Measurements from ENCODE around the gene HPCAL1. TPM values are rescaled to one million over a fixed set of nuclear protein-coding genes. Genes with fewer than 3 reads are reported as not detected.

HPCAL1 gene
- total and polyA plus RNA-seq, 2 of the 8 experiments (the other 6 are each of a cell fraction or from before 2014, with no cell fraction given) = 5.8 to 8.6 TPM

DNA sequence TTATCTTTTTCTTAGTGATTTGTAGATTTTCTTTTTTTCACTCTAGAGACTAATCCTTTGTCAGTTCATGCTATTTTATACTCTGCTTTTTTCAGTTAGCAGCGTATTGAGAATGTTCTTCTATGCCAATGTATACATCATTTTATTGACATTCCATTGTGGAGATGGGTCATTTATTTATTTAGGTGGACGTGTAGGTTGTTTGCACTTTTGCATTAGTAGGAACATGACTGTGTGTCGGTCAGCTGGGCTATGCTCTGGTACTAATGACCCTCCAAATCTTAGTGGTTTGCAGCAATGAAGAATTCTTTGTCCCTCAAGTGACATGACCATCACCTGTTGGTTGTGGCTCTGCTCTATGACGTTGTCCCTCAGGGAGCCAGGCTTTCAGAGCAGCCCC, 33.6 kb downstream of the HPCAL1 start:
- no peak overlapping the region for H3K23ac ChIP-seq (ENCODE audit: insufficient read length)
- H2BK5ac ChIP-seq (ENCODE audit: low read depth, low read length) = no peak overlapping the region
- H2BK15ac ChIP-seq (ENCODE audit: low read length) = no peak overlapping the region
- H3K4me3 ChIP-seq (ENCODE audit: extremely low read depth in 1 of 4, insufficient read depth in 2 of 4, low read depth in 3 of 4, low read length in 4 of 4) = no peak overlapping the region
- H3K27ac ChIP-seq (ENCODE audit: low read depth, low read length) = no peak overlapping the region
- H3K79me1 ChIP-seq (ENCODE audit: low read depth, low read length) = no peaks in the 10 kb centered on the region; the same call in 1 of the 2 replicates
- no peak overlapping the region; the same call in 1 of the 2 replicates for H4K8ac ChIP-seq (ENCODE audit: extremely low read depth, insufficient read depth, low read length)
- H3K9me3 ChIP-seq (ENCODE audit: insufficient read depth in 2 of 2, low read depth in 1 of 2, low read length in 1 of 2) = no peaks in the 10 kb centered on the region
- no peaks in the 10 kb centered on the region for H3K23me2 ChIP-seq (ENCODE audit: low read depth, low read length)
- H2BK120ac ChIP-seq (replicated peaks; ENCODE audit: low read depth, low read length) = no peak overlapping the region
- H2BK20ac ChIP-seq (ENCODE audit: low read length) = no peak overlapping the region
- no peak overlapping the region for H3K18ac ChIP-seq (ENCODE audit: extremely low read depth, low read length)
- no peak overlapping the region for H3K56ac ChIP-seq (replicated peaks; ENCODE audit: insufficient read length, low read depth, low read length)
- no peaks in the 10 kb centered on the region for H3K79me2 ChIP-seq (ENCODE audit: control insufficient read depth in 1 of 2, insufficient read depth in 2 of 2, low read length in 2 of 2)
- H3K14ac ChIP-seq (ENCODE audit: insufficient read length) = no peak overlapping the region
- 0 out of 7 replicates have a peak, but pooled peaks cover 0 to 1% (median 0%) of the 10 kb centered on the region in 4 experiments for H3K27me3 ChIP-seq (replicated peaks in 1 of 4; ENCODE audit: control insufficient read depth in 3 of 4, extremely low read depth in 1 of 4, insufficient read depth in 3 of 4, low read length in 3 of 4)
- POLR2A ChIA-PET (ENCODE audit: partially characterized antibody) = interaction anchor here (0.8 kb wide), 1 partner anchor 26 kb away, joined by 3 read pairs; no protein-coding TSS in a partner anchor
- DNase-seq (ENCODE audit: low read depth in 1 of 2, low spot score in 2 of 2) (no peak), FAIRE-seq (no peak)
- H2AK5ac ChIP-seq (ENCODE audit: low read depth, low read length) = no peak overlapping the region
- H3K9ac ChIP-seq (replicated peaks in 1 of 4; ENCODE audit: extremely low read depth in 1 of 4, low read depth in 3 of 4, low read length in 3 of 4) = no peak overlapping the region
- no peak overlapping the region for H2BK12ac ChIP-seq (ENCODE audit: low read depth, low read length)
- 85% methylated on average over 4 of the region's 4 CpGs; no CpG with 5 or more reads in 1 of the 2 experiments for WGBS, 2 experiments (ENCODE audit: extremely low coverage in 1 of 2, insufficient coverage in 1 of 2, insufficient read length in 1 of 2, insufficient replicate concordance in 2 of 2, low coverage in 1 of 2, low lambda C conversion rate in 2 of 2, missing lambda C conversion rate in 1 of 2)
- CTCF ChIA-PET (ENCODE audit: partially characterized antibody) = interaction anchor here (1.3 kb wide), 2 partner anchors 33 to 47 kb away, joined by 3 to 4 read pairs; no protein-coding TSS in a partner anchor
- no peak overlapping the region for H3K4ac ChIP-seq (replicated peaks; ENCODE audit: insufficient read length, low read depth, low read length)
- H4K91ac ChIP-seq (replicated peaks; ENCODE audit: insufficient read length, low read length) = no peak overlapping the region
- H3K4me2 ChIP-seq (ENCODE audit: insufficient read depth in 1 of 2, low read depth in 2 of 2, low read length in 2 of 2) = no peak overlapping the region
- no peaks in the 10 kb centered on the region for H3K36me3 ChIP-seq (ENCODE audit: control insufficient read depth in 2 of 4, insufficient read depth in 4 of 4, low read length in 3 of 4)
- no peak overlapping the region for H2AFZ ChIP-seq (ENCODE audit: low read length)
- no peak overlapping the region for H4K5ac ChIP-seq (ENCODE audit: insufficient read length, low read depth, low read length)
- peaks cover 3 to 22% (median 12%) of the 10 kb centered on the region in 4 experiments for H3K4me1 ChIP-seq (replicated peaks in 1 of 4; ENCODE audit: control insufficient read depth in 3 of 4, insufficient read depth in 4 of 4, low read length in 3 of 4)
- H4K20me1 ChIP-seq (replicated peaks in 1 of 2; ENCODE audit: control insufficient read depth in 1 of 2, insufficient read depth in 2 of 2, low read length in 2 of 2) = no peaks in the 10 kb centered on the region
- TF ChIP-seq TBP (IDR thresholded peaks at IDR 0.05; ENCODE audit: low read depth, low read length) (no peak), SIRT6 (IDR thresholded peaks at IDR 0.05; ENCODE audit: low read length) (no peak), NRF1 (IDR thresholded peaks at IDR 0.05; ENCODE audit: low read depth, low read length) (no peak), RFX5 (IDR thresholded peaks at IDR 0.05; ENCODE audit: borderline replicate concordance, low read depth, low read length) (no peak), CTBP2 (IDR thresholded peaks at IDR 0.05; ENCODE audit: borderline replicate concordance, insufficient read depth, insufficient read length, low read length) (no peak), BCL11A (IDR thresholded peaks at IDR 0.05; ENCODE audit: low read depth in 2 of 2, low read length in 2 of 2) (no peak), CBX8 (IDR thresholded peaks at IDR 0.05; ENCODE audit: borderline replicate concordance, low read depth, low read length) (no peak), TEAD4 (IDR thresholded peaks at IDR 0.05; ENCODE audit: low read depth, low read length) (no peak), RNF2 (IDR thresholded peaks at IDR 0.05; ENCODE audit: borderline replicate concordance, low read depth, low read length, missing control alignments, poor library complexity, severe bottlenecking) (no peak), FOSL1 (IDR thresholded peaks at IDR 0.05; ENCODE audit: insufficient read depth, low read depth, low read length) (no peak), CREB1 (IDR thresholded peaks at IDR 0.05) (no peak), PHF8 (conservative IDR thresholded peaks at IDR 0.05; ENCODE audit: low read depth, low read length) (no peak)
- TF ChIP-seq, protein P1, sequence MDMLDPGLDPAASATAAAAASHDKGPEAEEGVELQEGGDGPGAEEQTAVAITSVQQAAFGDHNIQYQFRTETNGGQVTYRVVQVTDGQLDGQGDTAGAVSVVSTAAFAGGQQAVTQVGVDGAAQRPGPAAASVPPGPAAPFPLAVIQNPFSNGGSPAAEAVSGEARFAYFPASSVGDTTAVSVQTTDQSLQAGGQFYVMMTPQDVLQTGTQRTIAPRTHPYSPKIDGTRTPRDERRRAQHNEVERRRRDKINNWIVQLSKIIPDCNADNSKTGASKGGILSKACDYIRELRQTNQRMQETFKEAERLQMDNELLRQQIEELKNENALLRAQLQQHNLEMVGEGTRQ (IDR thresholded peaks at IDR 0.05; ENCODE audit: low read length) = no peak
